AG04449 (cell line): ENCODE data around the gene TPPP2.

Source experiments
- CTCF ChIA-PET: fragments of 350-600 bp; formaldehyde crosslinking; extraction: SDS; loops from one replicate; lab custom pipeline; 2021; ENCODE audit warnings: antibody characterized with exemption; lab: Yijun Ruan, JAX
- POLR2A ChIA-PET: fragments of 400-600, 350-600 bp; formaldehyde crosslinking; extraction: SDS; loops from one replicate; lab custom pipeline; 2020; ENCODE audit warnings: antibody characterized with exemption, inconsistent platforms; lab: Yijun Ruan, JAX
- DNase-seq: peaks from one replicate; pipeline ENCODE4 v3.0.0-alpha.2; 2010; ENCODE audit warnings: low read depth, low spot score
- H3K4me3 ChIP-seq: 2 replicates; pipeline ENCODE4 v1.5.1; 2011; ENCODE audit warnings: low read depth, mild to moderate bottlenecking, control low read depth, low read length
- TF ChIP-seq, protein P1 (sequence below): IDR thresholded peaks from one replicate; pipeline ENCODE4 v1.5.1; 2011; ENCODE audit warnings: mild to moderate bottlenecking, moderate library complexity, low read length, control low read depth, inconsistent platforms; ENCODE audit not compliant: insufficient read depth; ENCODE audit errors: missing control alignments

Gene TPPP2

DNA sequence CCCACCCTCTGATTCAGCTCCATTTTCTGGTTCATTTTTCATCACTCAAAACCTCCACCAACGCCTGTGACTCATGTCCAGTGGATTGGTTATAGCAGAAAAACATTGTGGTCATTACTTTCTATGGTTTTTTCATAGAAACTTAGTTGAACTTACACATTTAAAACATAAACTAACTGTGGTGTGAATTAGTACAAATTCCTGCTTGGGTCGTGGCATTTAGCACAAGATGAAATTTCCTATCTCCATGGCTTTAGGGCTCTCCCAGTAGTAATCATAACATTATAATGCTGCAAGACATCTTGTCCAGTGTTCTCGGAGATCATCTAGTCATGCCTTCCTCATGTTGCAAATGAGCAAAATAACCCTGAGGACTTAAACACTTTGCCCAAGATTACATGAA lies 19.3 kb downstream of the TPPP2 start:
- no peak overlapping the region for H3K4me3 ChIP-seq
- ChIA-PET POLR2A (interaction anchor here (1.0 kb wide), 1 partner anchor 14 kb away, joined by 4 read pairs; no protein-coding TSS in a partner anchor), CTCF (interaction anchor here (0.6 to 4.4 kb wide), 12 partner anchors 14 to 58 kb away, joined by 3 to 40 read pairs (median 8); partner anchors contain the start of gene ARHGEF40)
- DNase-seq = no peak
- TF ChIP-seq, protein P1, sequence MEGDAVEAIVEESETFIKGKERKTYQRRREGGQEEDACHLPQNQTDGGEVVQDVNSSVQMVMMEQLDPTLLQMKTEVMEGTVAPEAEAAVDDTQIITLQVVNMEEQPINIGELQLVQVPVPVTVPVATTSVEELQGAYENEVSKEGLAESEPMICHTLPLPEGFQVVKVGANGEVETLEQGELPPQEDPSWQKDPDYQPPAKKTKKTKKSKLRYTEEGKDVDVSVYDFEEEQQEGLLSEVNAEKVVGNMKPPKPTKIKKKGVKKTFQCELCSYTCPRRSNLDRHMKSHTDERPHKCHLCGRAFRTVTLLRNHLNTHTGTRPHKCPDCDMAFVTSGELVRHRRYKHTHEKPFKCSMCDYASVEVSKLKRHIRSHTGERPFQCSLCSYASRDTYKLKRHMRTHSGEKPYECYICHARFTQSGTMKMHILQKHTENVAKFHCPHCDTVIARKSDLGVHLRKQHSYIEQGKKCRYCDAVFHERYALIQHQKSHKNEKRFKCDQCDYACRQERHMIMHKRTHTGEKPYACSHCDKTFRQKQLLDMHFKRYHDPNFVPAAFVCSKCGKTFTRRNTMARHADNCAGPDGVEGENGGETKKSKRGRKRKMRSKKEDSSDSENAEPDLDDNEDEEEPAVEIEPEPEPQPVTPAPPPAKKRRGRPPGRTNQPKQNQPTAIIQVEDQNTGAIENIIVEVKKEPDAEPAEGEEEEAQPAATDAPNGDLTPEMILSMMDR = no peak

DNA sequence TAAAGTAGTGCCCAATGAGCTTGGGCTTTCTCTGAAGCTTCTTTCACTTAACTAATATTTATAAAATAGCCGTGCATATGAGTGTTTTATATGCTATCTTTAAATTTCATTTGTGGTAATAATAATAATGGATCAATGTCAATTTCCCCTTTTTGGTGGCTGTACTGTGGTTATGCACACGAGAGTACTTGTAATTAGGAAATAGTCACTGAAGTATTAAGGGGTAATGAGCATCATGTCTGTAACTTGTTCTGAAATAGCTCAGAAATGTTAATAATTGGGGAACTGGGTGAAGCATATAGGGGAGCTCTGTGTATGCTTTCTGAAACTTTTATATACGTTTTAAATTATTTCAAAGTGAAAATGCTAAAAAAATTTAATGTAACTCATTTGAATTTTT lies 20.6 kb downstream of the TPPP2 start:
- POLR2A ChIA-PET = no interaction called here

DNA sequence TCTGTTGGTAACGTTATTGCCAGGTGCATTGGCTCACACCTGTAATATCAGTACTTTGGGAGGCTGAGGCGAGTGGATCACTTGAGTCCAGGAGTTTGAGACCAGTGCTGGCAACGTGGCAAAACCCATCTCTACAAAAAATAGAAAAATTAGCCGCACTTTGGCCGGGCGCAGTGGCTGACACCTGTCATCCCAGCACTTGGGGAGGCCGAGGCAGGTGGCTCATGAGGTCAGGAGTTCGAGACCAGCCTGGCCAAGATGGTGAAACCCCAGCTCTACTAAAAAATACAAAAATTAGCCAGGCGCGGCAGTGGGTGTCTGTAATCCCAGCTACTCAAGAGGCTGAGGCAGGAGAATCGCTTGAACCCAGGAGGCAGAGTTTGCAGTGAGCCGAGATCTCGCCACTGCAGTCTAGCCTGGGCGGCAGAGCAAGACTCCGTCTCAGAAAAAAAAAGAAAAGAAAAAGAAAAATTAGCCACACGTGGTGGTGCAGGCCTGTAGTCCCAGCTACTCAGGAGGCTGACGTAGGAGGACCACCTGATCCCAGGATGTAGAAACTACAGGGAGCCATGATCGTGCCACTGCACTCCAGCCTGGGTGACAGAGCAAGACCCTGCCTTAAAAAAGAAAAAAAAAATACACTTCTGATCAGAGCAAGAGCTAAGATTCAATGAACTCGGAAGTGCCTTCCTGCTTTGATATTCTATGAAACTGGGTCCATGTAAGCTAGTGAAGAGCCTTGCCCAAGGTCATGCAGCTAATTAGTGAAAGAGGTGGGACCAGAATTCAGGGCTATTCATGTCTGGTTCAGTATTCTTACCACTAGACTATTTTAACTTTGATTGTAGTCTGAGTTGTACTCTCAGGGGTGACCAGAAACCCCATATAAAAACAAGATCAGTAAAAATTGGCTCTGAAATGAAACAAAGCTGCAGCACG lies 23.4 kb downstream of the TPPP2 start:
- POLR2A ChIA-PET = no interaction called here
- CTCF ChIA-PET = interaction anchor here (0.6 to 1.4 kb wide), 5 partner anchors 9 to 51 kb away, joined by 3 to 5 read pairs (median 3); no protein-coding TSS in a partner anchor
- no peak overlapping the region for H3K4me3 ChIP-seq
- TF ChIP-seq, protein P1 = no peak
- no peak for DNase-seq

More for the DNA sequence above, 20.6 kb downstream of the TPPP2 start:
- CTCF ChIA-PET = interaction anchor here (0.8 to 3.2 kb wide), 7 partner anchors 11 to 79 kb away, joined by 3 to 12 read pairs (median 4); no protein-coding TSS in a partner anchor
- H3K4me3 ChIP-seq = no peak overlapping the region
- no peak for DNase-seq
- TF ChIP-seq, protein P1 = no peak

GRCh38 chr14:21054123-21054767 lies 24.2 kb downstream of the TPPP2 start:
- no peak overlapping the region for H3K4me3 ChIP-seq
- DNase-seq = no peak
- TF ChIP-seq, protein P1 = no peak
- POLR2A ChIA-PET = no interaction called here
- CTCF ChIA-PET = interaction anchor here (0.6 to 1.3 kb wide), 3 partner anchors 8 to 50 kb away, joined by 3 to 4 read pairs (median 3); no protein-coding TSS in a partner anchor

- no peak for DNase-seq
- H3K4me3 ChIP-seq = no peak overlapping the region
- ChIA-PET POLR2A (no interaction called here), CTCF (interaction anchor here (1.3 kb wide), 1 partner anchor 7 kb away, joined by 3 read pairs; no protein-coding TSS in a partner anchor)
- TF ChIP-seq, protein P1 = no peak
These were observed 24.7 kb downstream of the TPPP2 start for GRCh38 chr14:21054768-21055145.
